H9 (cell line): ENCODE data around the gene CCDC60. TPM values are rescaled to one million over a fixed set of nuclear protein-coding genes. Genes with fewer than 3 reads are reported as not detected.
A peak's percentile ranks its signal among the peaks of the same experiment; 100 is the strongest.

Experiments used
- DNase-seq: peaks from one replicate; pipeline ENCODE4 v3.0.0-alpha.2; 2017
- H2AFZ ChIP-seq: one replicate; pipeline ENCODE4 v1.6.1; 2013; ENCODE audit warnings: mild to moderate bottlenecking, low read length, control low read depth, moderate library complexity
- H2AK5ac ChIP-seq: 2 replicates; pipeline ENCODE4 v1.6.1; 2013; ENCODE audit warnings: low read length, control low read depth, mixed read lengths; ENCODE audit not compliant: insufficient read length
- H2BK120ac ChIP-seq: one replicate; pipeline ENCODE4 v1.6.1; 2013; ENCODE audit warnings: low read depth, mild to moderate bottlenecking, low read length, control low read depth, inconsistent platforms; ENCODE audit not compliant: poor library complexity, severe bottlenecking
- H2BK12ac ChIP-seq: 2 replicates; pipeline ENCODE4 v1.6.1; 2013; ENCODE audit warnings: low read length, control low read depth, mixed read lengths, low read depth; ENCODE audit not compliant: insufficient read length
- H2BK15ac ChIP-seq: 2 replicates; pipeline ENCODE4 v1.6.1; 2013; ENCODE audit warnings: low read depth, low read length, control low read depth
- H2BK20ac ChIP-seq: one replicate; pipeline ENCODE4 v1.6.1; 2013; ENCODE audit warnings: low read depth, mild to moderate bottlenecking, low read length, control low read depth, inconsistent platforms; ENCODE audit not compliant: poor library complexity, severe bottlenecking
- H2BK5ac ChIP-seq: 2 replicates; pipeline ENCODE4 v1.6.1; 2013; ENCODE audit warnings: low read length, control low read depth, mixed read lengths; ENCODE audit not compliant: insufficient read length
- H3K14ac ChIP-seq: 2 replicates; pipeline ENCODE4 v1.6.1; 2013; ENCODE audit warnings: low read length, control low read depth; ENCODE audit not compliant: insufficient read depth
- H3K18ac ChIP-seq: 2 replicates; pipeline ENCODE4 v1.6.1; 2013; ENCODE audit warnings: low read depth, mild to moderate bottlenecking, mixed read lengths, low read length, control low read depth; ENCODE audit not compliant: insufficient read length
- H3K23ac ChIP-seq: 2 replicates; pipeline ENCODE4 v1.6.1; 2013; ENCODE audit warnings: low read length, control low read depth, mixed read lengths, low read depth; ENCODE audit not compliant: insufficient read length
- H3K23me2 ChIP-seq: 2 replicates; pipeline ENCODE4 v1.6.1; 2013; ENCODE audit warnings: low read depth, mild to moderate bottlenecking, mixed read lengths, low read length, control low read depth; ENCODE audit not compliant: insufficient read length, poor library complexity, severe bottlenecking
- H3K27ac ChIP-seq: 2 replicates; pipeline ENCODE4 v1.5.1; 2013; ENCODE audit warnings: low read length, control low read depth, mixed read lengths, low read depth; ENCODE audit not compliant: insufficient read length
- H3K27me3 ChIP-seq: 2 replicates; pipeline ENCODE4 v1.6.1; 2013; ENCODE audit warnings: low read length, control low read depth, inconsistent platforms; ENCODE audit not compliant: insufficient read depth
- H3K4ac ChIP-seq: 2 replicates; pipeline ENCODE4 v1.6.1; 2013; ENCODE audit warnings: low read depth, mild to moderate bottlenecking, control low read depth, inconsistent platforms, low read length, moderate library complexity
- H3K4me1 ChIP-seq: 2 replicates; pipeline ENCODE4 v1.6.1; 2013; ENCODE audit warnings: low read length, control low read depth, inconsistent platforms; ENCODE audit not compliant: insufficient read depth
- H3K4me2 ChIP-seq: 2 replicates; pipeline ENCODE4 v1.6.1; 2013; ENCODE audit warnings: low read length, control low read depth, mixed read lengths; ENCODE audit not compliant: insufficient read length, insufficient read depth
- H3K56ac ChIP-seq: 2 replicates; pipeline ENCODE4 v1.6.1; 2013; ENCODE audit warnings: low read depth, mild to moderate bottlenecking, mixed read lengths, low read length, control low read depth; ENCODE audit not compliant: insufficient read length
- H3K79me1 ChIP-seq: 2 replicates; pipeline ENCODE4 v1.6.1; 2013; ENCODE audit warnings: low read depth, mild to moderate bottlenecking, moderate library complexity, low read length, control low read depth, inconsistent platforms; ENCODE audit not compliant: insufficient read depth, poor library complexity, severe bottlenecking
- H3K79me2 ChIP-seq: 2 replicates; pipeline ENCODE4 v1.6.1; 2013; ENCODE audit warnings: low read length, control low read depth, inconsistent platforms; ENCODE audit not compliant: insufficient read depth
- H3K9ac ChIP-seq: 2 replicates; pipeline ENCODE4 v1.6.1; 2013; ENCODE audit warnings: low read length, control low read depth, mixed read lengths; ENCODE audit not compliant: insufficient read length; ENCODE audit errors: extremely low read depth
- H3K9me3 ChIP-seq: one replicate; pipeline ENCODE4 v1.6.1; 2013; ENCODE audit warnings: low read depth, low read length, inconsistent platforms; ENCODE audit not compliant: control insufficient read depth
- H3T11ph ChIP-seq: one replicate; pipeline ENCODE4 v1.6.1; 2013; ENCODE audit warnings: mild to moderate bottlenecking, low read length, control low read depth, inconsistent platforms
- H4K20me1 ChIP-seq: one replicate; pipeline ENCODE4 v1.6.1; 2013; ENCODE audit not compliant: control insufficient read depth, insufficient read length, insufficient read depth
- H4K5ac ChIP-seq: 2 replicates; pipeline ENCODE4 v1.6.1; 2013; ENCODE audit warnings: low read depth, mild to moderate bottlenecking, mixed read lengths, low read length, control low read depth; ENCODE audit not compliant: insufficient read length
- H4K8ac ChIP-seq: replicated peaks from 2 replicates; pipeline ENCODE4 v1.6.1; 2013; ENCODE audit warnings: low read length, control low read depth, mixed read lengths, low read depth; ENCODE audit not compliant: insufficient read length
- H4K91ac ChIP-seq: 2 replicates; pipeline ENCODE4 v1.6.1; 2013; ENCODE audit warnings: low read depth, mild to moderate bottlenecking, moderate library complexity, mixed read lengths, low read length, control low read depth; ENCODE audit not compliant: insufficient read length
- H3K27ac Mint-ChIP-seq, 3 experiments: 2 replicates in 2 of 3; 3 replicates in 1 of 3; pipeline ENCODE4 v1.8.0; 2020 to 2021; ENCODE audit warnings: mixed read lengths in 3 of 3, mild to moderate bottlenecking in 1 of 3, moderate library complexity in 1 of 3
- H3K27me3 Mint-ChIP-seq: 2 replicates; pipeline ENCODE4 v1.8.0; 2021; ENCODE audit warnings: low read depth, mild to moderate bottlenecking, moderate library complexity, mixed read lengths
- H3K36me3 Mint-ChIP-seq, 3 experiments: 2 replicates in 2 of 3; 3 replicates in 1 of 3; pipeline ENCODE4 v1.8.0; 2020 to 2021; ENCODE audit warnings: low read depth in 3 of 3, mixed read lengths in 3 of 3; ENCODE audit not compliant: insufficient read depth in 1 of 3
- H3K4me1 Mint-ChIP-seq, 2 experiments: 2 replicates each; pipeline ENCODE4 v1.8.0; 2020; ENCODE audit warnings: mixed read lengths in 2 of 2
- H3K4me3 Mint-ChIP-seq, 2 experiments: 2 replicates in 1 of 2; 3 replicates in 1 of 2; pipeline ENCODE4 v1.8.0; 2020 to 2021; ENCODE audit warnings: mild to moderate bottlenecking in 2 of 2, mixed read lengths in 2 of 2, moderate library complexity in 1 of 2
- H3K9me3 Mint-ChIP-seq, 2 experiments: 2 replicates in 1 of 2; 3 replicates in 1 of 2; pipeline ENCODE4 v1.8.0; 2020; ENCODE audit warnings: mild to moderate bottlenecking in 2 of 2, mixed read lengths in 2 of 2, moderate library complexity in 1 of 2
- CTCF ChIP-seq: fragments of 200-600 bp; sonication (generic); conservative IDR thresholded peaks from 3 replicates; pipeline ENCODE4 v1.8.0; 2021; ENCODE audit warnings: antibody characterized with exemption, mild to moderate bottlenecking
- WGBS: extraction: QIAGEN DNeasy Blood & Tissue Kit; methylation state at CpG from one replicate; pipeline ENCODE4 v1.1.7; 2013; ENCODE audit warnings: missing lambda C conversion rate, low lambda C conversion rate, mixed read lengths; ENCODE audit not compliant: insufficient read length; ENCODE audit errors: extremely low coverage; 5-methylcytosine and 5-hydroxymethylcytosine counted together
- total RNA-seq: library from RNA; stranded (reverse); gene quantifications from 2 replicates; pipeline ENCODE4 v1.2.1, GENCODE V29; 2021

Gene CCDC60
- total RNA-seq, 1 experiment from 2014 or later, result 0.44 TPM

GRCh38 chr12:119412811-119413794, 78.6 kb downstream of the CCDC60 start:
- Mint-ChIP-seq H3K4me3 (peak overlapping the region; percentile 50 to 54; a peak in 3 of 5 replicates), H3K4me1 (peaks cover 20 to 25% of the 10 kb centered on the region in 2 experiments), H3K36me3 (peaks cover 0 to 2% (median 0%) of the 10 kb centered on the region in 3 experiments; a peak in 1 of 7 replicates), H3K9me3 (no peaks in the 10 kb centered on the region; a peak in 1 of 5 replicates), H3K27ac (no peak overlapping the region; a peak in 1 of 7 replicates), H3K27me3 (peaks cover 19% of the 10 kb centered on the region)
- H2BK20ac ChIP-seq, result no peak overlapping the region
- no peak overlapping the region for H3K18ac ChIP-seq
- H4K5ac ChIP-seq, result no peak overlapping the region
- H3K9ac ChIP-seq, result no peak overlapping the region
- H2BK12ac ChIP-seq, result no peak overlapping the region
- H3K4me2 ChIP-seq, result peak overlapping the region; percentile 40
- H3K4me1 ChIP-seq, result no peaks in the 10 kb centered on the region
- H3K79me1 ChIP-seq, result no peaks in the 10 kb centered on the region
- no peak overlapping the region for H4K8ac ChIP-seq
- H3K27me3 ChIP-seq, result no peaks in the 10 kb centered on the region
- no peak overlapping the region for H3T11ph ChIP-seq
- H3K23me2 ChIP-seq, result no peaks in the 10 kb centered on the region
- peak; percentile 88 for DNase-seq
- no peak overlapping the region for H3K14ac ChIP-seq
- H2AK5ac ChIP-seq, result no peak overlapping the region
- H3K27ac ChIP-seq, result no peak overlapping the region
- H2BK120ac ChIP-seq, result no peak overlapping the region
- no CpG with 5 or more reads among the region's 21 CpGs for WGBS
- H4K91ac ChIP-seq, result no peak overlapping the region
- H3K23ac ChIP-seq, result no peak overlapping the region
- H4K20me1 ChIP-seq, result no peaks in the 10 kb centered on the region
- H3K79me2 ChIP-seq, result no peaks in the 10 kb centered on the region
- peak; percentile 96 for TF ChIP-seq CTCF
- H3K9me3 ChIP-seq, result no peaks in the 10 kb centered on the region
- no peak overlapping the region for H2BK5ac ChIP-seq
- H3K4ac ChIP-seq, result no peak overlapping the region
- H3K56ac ChIP-seq, result no peak overlapping the region
- no peak overlapping the region for H2BK15ac ChIP-seq
- H2AFZ ChIP-seq, result no peak overlapping the region
